GM18951 (cell line): ENCODE measurements around the gene TAOK3.
"Not testable (repeated sequence)": the region's sequence is repeated elsewhere in the genome, so short reads cannot be mapped to it uniquely, and the experiment has no call there.

Experiments used
- POLR2A ChIP-seq: IDR thresholded peaks from 4 replicates; pipeline ENCODE4 v1.6.1; 2011; ENCODE audit warnings: mild to moderate bottlenecking; ENCODE audit not compliant: insufficient read length, insufficient read depth; ENCODE audit errors: extremely low read depth
- in situ Hi-C: fragments of 300-500 bp; cut with MboI; formaldehyde crosslinking; loops from one replicate; pipeline ENCODE4 v1.12.0; 2022; ENCODE audit warnings: low sequenced_read_pairs, mixed read lengths, inconsistent platforms; ENCODE audit not compliant: unreplicated experiment

TAOK3 gene

DNA sequence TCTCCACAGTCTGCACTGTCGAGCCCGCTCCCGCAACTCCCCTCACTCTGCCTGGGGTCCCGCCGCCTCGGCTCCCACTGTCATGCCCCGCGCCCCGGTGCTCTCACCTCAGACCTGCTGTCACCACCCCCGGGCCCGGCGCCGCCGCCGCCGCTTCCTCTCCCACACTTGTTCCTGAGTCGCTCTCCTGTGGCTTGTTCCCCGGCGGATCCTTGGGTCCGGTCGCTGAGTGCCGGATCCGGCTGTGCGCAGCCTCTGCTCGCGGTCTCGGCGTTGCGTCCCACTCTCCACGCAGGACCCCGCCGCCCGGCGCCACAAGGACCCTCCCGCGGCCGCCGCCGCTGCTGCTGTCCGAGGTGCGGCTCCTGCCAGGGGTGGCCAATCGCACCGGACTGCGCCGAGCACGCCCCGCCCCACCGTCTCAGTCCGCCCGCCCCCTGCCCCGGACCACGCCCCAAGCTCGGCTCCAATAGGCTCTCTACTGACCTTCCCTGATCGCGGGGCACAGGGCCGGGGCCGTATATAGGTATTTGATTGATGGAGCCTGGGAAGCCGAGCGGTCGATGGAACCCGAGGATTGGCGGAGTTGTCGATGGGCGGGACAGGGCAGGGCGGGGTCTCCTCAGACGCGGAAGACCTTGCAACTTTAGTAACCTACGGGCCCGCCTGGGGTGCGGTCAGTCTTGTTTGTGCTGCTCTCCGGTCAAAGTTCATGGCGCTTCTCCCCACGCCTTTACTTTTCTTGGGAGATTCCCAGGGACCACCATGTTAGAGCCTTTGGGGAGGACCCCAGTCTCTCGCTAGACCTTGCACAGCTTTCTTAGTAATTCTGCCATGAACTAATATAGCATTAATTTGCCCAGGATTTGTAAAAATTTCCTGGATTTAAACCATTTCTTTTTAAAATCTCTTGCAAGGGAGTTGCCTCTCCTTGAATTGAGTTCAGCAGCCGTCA, at the start of gene TAOK3:
Gene TAOK3 (minus strand): TSS at position 367 of the 955 bp plus-strand sequence. CDS start 117,340 bp downstream, outside the sequence.
- in situ Hi-C loops = loop anchor here (10.0 kb wide), 1 partner anchor 188 kb away; no protein-coding TSS in a partner anchor
- peak; percentile 94 for TF ChIP-seq POLR2A

DNA sequence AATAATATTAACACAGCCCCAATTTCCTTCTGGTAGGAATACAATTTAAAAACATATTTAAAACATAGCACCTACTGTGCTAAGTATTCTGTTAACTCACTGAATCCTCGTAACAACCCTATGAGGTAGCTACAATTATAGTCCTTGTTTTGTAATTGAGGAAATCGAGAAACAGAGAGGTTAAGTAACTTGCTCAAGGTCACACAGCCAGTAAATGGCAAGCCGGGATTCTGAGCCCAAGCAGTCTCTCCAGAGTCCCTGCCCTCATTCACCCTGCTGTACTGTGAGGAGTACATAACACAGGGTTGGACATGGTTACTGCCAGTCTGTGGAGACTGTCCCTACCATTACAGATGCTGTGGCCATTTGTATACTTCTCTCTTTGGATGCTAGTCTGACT, 48.0 kb upstream of the TAOK3 start:
- in situ Hi-C loops = no loop called here

DNA sequence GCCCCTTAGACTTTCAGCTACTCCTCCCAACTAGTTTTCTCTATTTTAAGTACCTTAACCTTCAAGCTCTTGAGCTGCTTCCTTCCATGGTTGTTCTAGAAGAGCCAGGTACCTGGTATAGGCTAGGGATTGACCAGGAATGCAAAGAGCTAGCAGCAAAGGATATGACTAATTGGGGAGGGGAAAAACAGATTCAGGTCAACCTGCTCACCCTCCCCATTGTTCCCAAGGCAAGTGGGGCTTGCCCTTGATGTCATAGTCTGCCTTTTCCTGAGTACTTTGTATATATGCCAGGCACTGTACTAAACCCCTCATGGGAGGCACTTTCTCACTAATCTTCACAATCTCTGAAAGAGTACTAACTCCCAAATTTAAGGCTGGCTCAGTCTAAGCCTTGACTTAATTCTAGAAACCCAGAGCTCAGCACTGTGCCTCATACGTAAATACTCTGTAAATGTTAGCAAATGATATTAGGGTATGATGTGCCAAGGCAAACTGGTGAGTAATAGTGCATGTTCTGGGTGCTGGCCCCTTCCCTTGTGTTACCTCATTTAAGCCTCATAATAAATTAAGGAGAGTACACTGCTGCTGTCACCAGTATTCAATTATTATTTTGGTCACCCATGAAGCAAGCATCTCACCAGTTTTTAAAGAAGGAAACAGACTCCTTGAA, 45.8 kb upstream of the TAOK3 start:
- no peak for TF ChIP-seq POLR2A
- in situ Hi-C loops = no loop called here

More for the DNA sequence above, 48.0 kb upstream of the TAOK3 start:
- no peak for TF ChIP-seq POLR2A

DNA sequence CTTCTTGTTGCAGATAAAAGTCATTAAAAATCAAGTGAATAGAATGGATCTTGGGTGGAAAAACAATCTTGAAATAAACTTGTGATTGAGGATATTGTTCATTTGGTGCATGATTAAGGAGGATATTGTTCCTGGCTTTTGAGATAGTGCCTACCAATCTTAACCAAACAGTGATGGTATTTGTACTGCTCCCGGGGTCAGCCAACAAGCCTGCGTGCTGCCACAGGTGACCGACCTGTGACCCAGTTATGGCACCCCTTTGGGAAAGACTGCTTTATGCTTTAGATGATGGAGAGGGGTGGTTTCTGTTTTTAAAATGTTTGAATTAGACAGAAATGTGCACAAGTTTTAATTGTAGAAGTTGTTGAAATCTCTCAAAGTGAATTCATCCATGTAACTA, 45.2 kb upstream of the TAOK3 start:
- no peak for TF ChIP-seq POLR2A
- in situ Hi-C loops = no loop called here

DNA sequence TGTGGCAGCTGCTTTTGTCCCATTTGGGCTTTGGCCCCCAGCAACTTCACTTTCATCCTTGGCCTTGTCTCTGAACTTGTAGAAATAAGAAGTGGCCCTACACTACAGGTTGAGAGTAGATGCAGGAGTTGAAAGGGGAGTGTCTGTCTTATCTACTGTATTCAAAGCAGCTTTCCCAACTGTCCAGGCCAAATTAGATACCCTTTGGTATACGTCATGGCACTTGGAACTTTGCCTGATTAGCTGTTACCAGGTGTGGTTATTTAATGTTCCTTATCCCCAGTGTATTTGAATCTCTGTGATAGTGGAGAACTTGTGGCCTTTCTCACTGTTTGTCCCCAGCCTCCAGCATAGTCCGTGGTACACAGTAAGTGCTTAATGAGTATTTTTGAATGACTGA, 37.1 kb upstream of the TAOK3 start:
- no peak for TF ChIP-seq POLR2A
- in situ Hi-C loops = no loop called here

DNA sequence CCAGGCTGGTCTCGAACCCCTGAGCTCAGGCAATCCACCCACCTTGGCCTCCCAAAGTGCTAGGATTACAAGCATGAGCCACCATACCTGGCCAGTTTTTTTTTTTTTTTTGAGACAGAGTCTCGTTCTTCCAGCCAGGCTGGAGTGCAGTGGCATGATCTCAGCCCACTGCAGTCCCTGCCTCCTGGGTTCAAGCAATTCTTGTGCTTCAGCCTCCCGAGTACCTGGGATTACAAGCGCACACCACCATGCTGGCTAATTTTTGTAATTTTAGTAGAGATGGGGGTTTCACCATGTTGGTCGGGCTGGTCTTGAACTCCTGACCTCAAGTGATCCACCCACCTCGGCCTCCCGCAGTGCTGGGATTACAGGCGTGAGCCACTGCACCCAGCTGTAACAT, 35.5 kb upstream of the TAOK3 start:
- in situ Hi-C loops = not testable (repeated sequence)

DNA sequence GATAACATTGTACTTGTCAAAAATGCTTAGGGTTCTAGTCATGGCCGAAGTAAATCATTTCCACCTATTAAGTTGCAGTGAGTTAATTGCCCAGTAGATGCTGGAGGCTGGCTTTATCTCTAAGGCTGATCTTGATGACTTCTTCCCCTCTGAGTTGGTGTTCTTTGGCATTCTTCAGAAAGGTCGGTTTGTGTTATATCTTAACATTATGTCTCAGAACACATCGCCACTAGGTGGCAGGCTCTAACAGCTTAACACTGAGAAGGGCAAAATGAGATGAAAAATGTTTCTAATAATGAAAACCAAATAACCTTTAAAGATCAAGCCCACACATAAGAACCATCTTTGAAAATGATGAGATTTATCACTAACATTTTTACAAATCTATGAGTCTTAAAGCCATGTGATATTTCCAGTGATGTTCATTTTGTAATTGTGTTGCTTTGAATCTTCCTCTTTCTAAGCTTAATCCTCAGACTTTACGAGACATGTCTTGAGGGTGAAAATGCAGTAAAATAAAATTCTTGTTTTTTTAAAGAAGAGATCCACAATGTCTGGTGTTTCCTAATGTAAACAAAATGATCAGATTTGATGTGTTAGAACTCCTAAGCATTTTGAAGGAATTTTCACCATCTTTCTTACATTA, 32.3 kb upstream of the TAOK3 start:
- no peak for TF ChIP-seq POLR2A
- in situ Hi-C loops = no loop called here

DNA sequence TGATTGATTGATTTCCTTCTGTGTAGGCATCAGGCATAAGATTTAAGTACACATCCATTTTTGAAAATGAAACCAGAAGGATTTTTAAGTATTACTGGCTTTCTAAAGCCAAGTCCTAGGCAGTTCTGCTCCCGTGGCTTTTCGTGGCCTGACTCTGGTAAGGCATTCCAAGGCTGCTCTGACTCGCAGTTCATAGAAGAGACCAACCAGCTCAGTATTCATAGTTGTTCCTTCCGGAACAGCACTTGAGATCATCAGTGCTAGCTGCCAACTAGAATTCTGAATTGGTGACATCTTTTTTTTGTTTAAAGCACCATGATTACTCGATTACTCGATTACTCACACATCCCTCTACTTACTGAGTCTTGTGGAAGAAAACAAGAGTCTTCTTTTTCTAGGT, 29.5 kb upstream of the TAOK3 start:
- TF ChIP-seq POLR2A = no peak
- in situ Hi-C loops = no loop called here

DNA sequence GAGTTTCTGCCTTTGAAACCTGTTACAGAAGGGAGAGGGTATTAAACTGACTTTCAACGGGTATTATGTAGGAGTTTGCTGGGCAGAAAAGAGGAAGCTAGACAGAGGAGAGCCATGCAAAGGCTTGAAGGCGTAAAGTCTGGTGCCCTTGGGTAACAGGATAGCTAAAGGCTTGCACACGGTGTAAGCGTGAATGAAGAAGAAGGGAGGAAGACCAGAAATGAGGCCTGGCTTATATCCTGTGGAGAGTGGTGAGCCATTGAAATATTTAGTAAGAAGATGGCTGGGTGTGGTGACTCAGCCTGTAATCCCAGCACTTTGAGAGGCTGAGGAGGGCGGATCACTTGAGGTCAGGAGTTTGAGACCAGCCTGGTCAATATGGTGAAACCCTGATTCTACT, 26.2 kb upstream of the TAOK3 start:
- no peak for TF ChIP-seq POLR2A
- in situ Hi-C loops = loop anchor here (25.0 kb wide), 1 partner anchor 512 kb away; no protein-coding TSS in a partner anchor

DNA sequence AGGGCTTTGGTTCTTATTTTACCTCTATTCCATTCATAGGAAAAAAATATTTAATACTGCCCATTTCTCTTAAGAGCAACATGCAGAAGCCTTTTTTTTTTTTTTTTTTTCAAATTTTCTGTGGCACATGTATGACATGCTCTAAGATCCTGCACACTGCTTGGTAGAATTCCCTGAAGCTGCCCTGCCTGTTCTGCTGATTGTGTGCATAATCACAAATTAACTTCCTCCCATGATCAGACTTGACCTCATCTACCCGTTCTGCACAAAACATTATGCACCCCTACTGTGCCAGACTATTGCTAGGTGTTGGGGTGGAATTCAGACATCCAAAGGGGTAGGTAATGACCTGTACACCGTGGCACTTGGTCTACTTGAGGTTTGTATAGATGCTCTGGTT, 25.8 kb upstream of the TAOK3 start:
- in situ Hi-C loops = loop anchor here (25.0 kb wide), 1 partner anchor 511 kb away; no protein-coding TSS in a partner anchor

DNA sequence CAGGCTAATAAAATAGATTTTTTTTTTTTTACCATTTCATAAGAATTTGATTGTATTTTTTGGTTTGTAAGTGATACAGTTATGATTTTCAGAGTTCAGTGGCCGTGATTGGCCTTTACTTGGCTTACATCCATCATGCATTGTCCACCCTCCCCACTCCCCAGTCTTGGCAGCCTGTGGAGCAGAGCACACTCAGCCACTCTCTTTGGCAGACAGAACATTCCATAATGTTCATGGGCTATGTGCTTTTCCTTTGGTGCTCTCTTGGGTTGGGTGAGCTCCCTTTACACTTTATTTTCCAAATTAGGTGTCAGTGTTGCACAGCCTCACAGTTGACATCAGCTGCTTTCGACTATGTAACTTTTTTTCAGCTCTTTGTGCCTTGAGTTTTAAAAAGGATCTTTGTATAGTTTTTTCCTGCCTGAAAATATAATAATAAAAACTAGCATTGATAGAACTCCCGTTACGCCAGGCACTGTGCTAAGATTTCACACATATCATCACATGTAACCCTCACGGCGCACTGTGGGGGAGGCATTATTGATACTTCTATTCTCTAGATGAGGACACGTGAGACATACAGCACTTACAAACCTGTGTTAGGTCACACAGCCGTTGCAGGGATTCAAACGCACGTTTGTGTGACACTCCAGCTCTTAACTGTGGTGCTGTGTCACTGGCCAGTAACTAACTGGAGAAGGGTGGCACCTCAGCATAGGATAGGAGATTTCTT, 25.2 kb upstream of the TAOK3 start:
- TF ChIP-seq POLR2A = no peak
- in situ Hi-C loops = loop anchor here (25.0 kb wide), 1 partner anchor 511 kb away; no protein-coding TSS in a partner anchor

More for the DNA sequence above, 25.8 kb upstream of the TAOK3 start:
- TF ChIP-seq POLR2A = no peak

DNA sequence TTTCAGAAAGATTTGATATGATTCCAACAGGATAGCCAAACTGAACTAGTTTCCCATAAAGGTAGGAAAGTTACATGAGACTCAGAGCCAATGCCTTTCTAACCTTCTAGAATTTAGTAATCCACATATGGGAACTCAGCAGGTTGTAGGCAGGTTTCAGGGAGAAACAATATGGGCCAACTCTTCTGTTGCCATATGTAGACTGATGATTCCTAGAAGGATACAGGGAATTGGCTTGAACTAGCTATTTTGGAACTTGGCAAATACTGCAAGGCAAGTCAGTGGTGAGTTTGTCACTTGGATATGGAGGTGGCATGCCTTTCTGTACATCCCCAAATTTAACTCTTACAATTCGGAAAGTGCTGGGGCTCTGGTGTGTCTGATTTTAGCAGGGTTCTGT, 19.1 kb upstream of the TAOK3 start:
- TF ChIP-seq POLR2A = no peak
- in situ Hi-C loops = loop anchor here (25.0 kb wide), 1 partner anchor 505 kb away; no protein-coding TSS in a partner anchor
